Measurements from ENCODE around the gene MIER2. TPM values are rescaled to one million over a fixed set of nuclear protein-coding genes. Genes with fewer than 3 reads are reported as not detected.

Gene MIER2
- polyA plus RNA-seq, 1 donor from 2014 or later = 16.0 TPM

GRCh38 chr19:335486-336066 is 9.0 kb downstream of the MIER2 start:
- Histone ChIP-seq H2AFZ (ENCODE audit: low read depth, low read length) (no peak overlapping the region), H3K27ac (ENCODE audit: low read length) (no peak overlapping the region), H4K20me1 (ENCODE audit: insufficient read depth) (no peaks in the 10 kb centered on the region), H3K4me2 (ENCODE audit: low read length) (no peak overlapping the region), H3K9me3 (ENCODE audit: low read length) (no peaks in the 10 kb centered on the region), H3K79me2 (replicated peaks; ENCODE audit: insufficient read depth, low read length) (peaks cover 42% of the 10 kb centered on the region), H3K9me2 (ENCODE audit: insufficient read depth, low read length) (no peaks in the 10 kb centered on the region), H3K4me3 (ENCODE audit: low read length) (no peak overlapping the region), H3K9ac (ENCODE audit: low read length) (no peak overlapping the region), H3K36me3 (ENCODE audit: insufficient read depth, low read length) (no peaks in the 10 kb centered on the region), H3F3A (ENCODE audit: insufficient read depth, low read length, poor library complexity, severe bottlenecking) (no peaks in the 10 kb centered on the region), H3K27me3 (ENCODE audit: insufficient read depth, low read depth, low read length) (no peaks in the 10 kb centered on the region)
- no peak for TF ChIP-seq REST (IDR thresholded peaks at IDR 0.05; ENCODE audit: borderline replicate concordance)
- TF ChIP-seq TAF1 (IDR thresholded peaks at IDR 0.05; ENCODE audit: low read depth) = no peak
- no peak for TF ChIP-seq SMC3 (conservative IDR thresholded peaks at IDR 0.05; ENCODE audit: poor library complexity)
- no peak for TF ChIP-seq POLR2AphosphoS5 (IDR thresholded peaks at IDR 0.05)
- no peak for TF ChIP-seq CTCF (IDR thresholded peaks at IDR 0.05; ENCODE audit: poor library complexity, severe bottlenecking)
- TF ChIP-seq MXI1 (conservative IDR thresholded peaks at IDR 0.05; ENCODE audit: poor library complexity, severe bottlenecking) = no peak
- no peak for TF ChIP-seq EP300 (conservative IDR thresholded peaks at IDR 0.05; ENCODE audit: poor library complexity, severe bottlenecking)
- TF ChIP-seq RAD21 (conservative IDR thresholded peaks at IDR 0.05) = no peak
- no peak for TF ChIP-seq EZH2 (IDR thresholded peaks at IDR 0.05; ENCODE audit: borderline replicate concordance, insufficient read depth, low read length, poor library complexity, severe bottlenecking)

- no peak overlapping the region for H3K4me2 ChIP-seq (ENCODE audit: low read length)
- H3F3A ChIP-seq (ENCODE audit: insufficient read depth, low read length, poor library complexity, severe bottlenecking) = no peaks in the 10 kb centered on the region
- H3K27me3 ChIP-seq (ENCODE audit: insufficient read depth, low read depth, low read length) = no peaks in the 10 kb centered on the region
- H2AFZ ChIP-seq (ENCODE audit: low read depth, low read length) = no peak overlapping the region
- H4K20me1 ChIP-seq (ENCODE audit: insufficient read depth) = no peaks in the 10 kb centered on the region
- no peaks in the 10 kb centered on the region for H3K9me2 ChIP-seq (ENCODE audit: insufficient read depth, low read length)
- H3K9me3 ChIP-seq (ENCODE audit: low read length) = no peaks in the 10 kb centered on the region
- H3K4me3 ChIP-seq (ENCODE audit: low read length) = no peak overlapping the region
- no peaks in the 10 kb centered on the region for H3K36me3 ChIP-seq (ENCODE audit: insufficient read depth, low read length)
- TF ChIP-seq CTCF (IDR thresholded peaks at IDR 0.05; ENCODE audit: poor library complexity, severe bottlenecking) (no peak), EP300 (conservative IDR thresholded peaks at IDR 0.05; ENCODE audit: poor library complexity, severe bottlenecking) (no peak), TAF1 (IDR thresholded peaks at IDR 0.05; ENCODE audit: low read depth) (no peak)
- H3K27ac ChIP-seq (ENCODE audit: low read length) = no peak overlapping the region
- H3K79me2 ChIP-seq (replicated peaks; ENCODE audit: insufficient read depth, low read length) = peaks cover 40% of the 10 kb centered on the region
- no peak overlapping the region for H3K9ac ChIP-seq (ENCODE audit: low read length)
Observed at GRCh38 chr19:335072-335471, 9.5 kb downstream of the MIER2 start.

Data from neural cell (in vitro differentiated cells).